DMS153 treated with DMSO at 0.1 percent for 48 hours (cell line): ENCODE results near the gene MSRB2.
A peak's percentile ranks its signal among the peaks of the same experiment; 100 is the strongest.
"Not testable (repeated sequence)": the region's sequence is repeated elsewhere in the genome, so short reads cannot be mapped to it uniquely, and the experiment has no call there.

ENCODE experiments used
- DNase-seq: peaks from one replicate; lab custom pipeline; 2025; ENCODE audit not compliant: unreplicated experiment; lab: John Stamatoyannopoulos, UW

The MSRB2 gene

GRCh38 chr10:23070092-23070912 lies 25.1 kb upstream of the MSRB2 start:
- DNase-seq, result not testable (repeated sequence)

- peak; percentile 24 for DNase-seq
These were observed 24.5 kb upstream of the MSRB2 start for GRCh38 chr10:23070913-23071218.

GRCh38 chr10:23072593-23072992 lies 22.8 kb upstream of the MSRB2 start:
- DNase-seq, result not testable (repeated sequence)

- DNase-seq, result no peak
These were observed 21.9 kb upstream of the MSRB2 start for GRCh38 chr10:23073527-23073926.

GRCh38 chr10:23075672-23076071 lies 19.7 kb upstream of the MSRB2 start:
- no peak for DNase-seq

GRCh38 chr10:23078114-23078513 lies 17.3 kb upstream of the MSRB2 start:
- no peak for DNase-seq

- no peak for DNase-seq
These were observed 15.7 kb upstream of the MSRB2 start for GRCh38 chr10:23079700-23080099.

- DNase-seq, result no peak
These were observed 15.1 kb upstream of the MSRB2 start for GRCh38 chr10:23080262-23080661.

GRCh38 chr10:23081221-23081750 lies 14.1 kb upstream of the MSRB2 start:
- no peak for DNase-seq

- no peak for DNase-seq
These were observed 13.5 kb upstream of the MSRB2 start for GRCh38 chr10:23081891-23082290.

GRCh38 chr10:23088609-23089008 lies 6.8 kb upstream of the MSRB2 start:
- no peak for DNase-seq

- no peak for DNase-seq
These were observed 484 bp upstream of the MSRB2 start for GRCh38 chr10:23094786-23095403.

GRCh38 chr10:23095966-23096801 lies 805 bp downstream of the MSRB2 start:
- no peak for DNase-seq

- no peak for DNase-seq
These were observed 1.6 kb downstream of the MSRB2 start for GRCh38 chr10:23096802-23097549.

- DNase-seq, result no peak
These were observed 3.7 kb downstream of the MSRB2 start for GRCh38 chr10:23099079-23099478.

GRCh38 chr10:23099816-23100215 lies 4.4 kb downstream of the MSRB2 start:
- no peak for DNase-seq

GRCh38 chr10:23100331-23101030 lies 5.1 kb downstream of the MSRB2 start:
- DNase-seq, result no peak

GRCh38 chr10:23106331-23107072 lies 11.1 kb downstream of the MSRB2 start:
- peak; percentile 45 for DNase-seq

GRCh38 chr10:23110722-23111516 lies 15.5 kb downstream of the MSRB2 start:
- no peak for DNase-seq
